PC-9 (cell line): ENCODE data around the gene PHF20.

Experiments used
- EZH2 ChIP-seq: fragments of 200-600 bp; sonication (generic); IDR thresholded peaks from 2 replicates; pipeline ENCODE4 v1.8.0; 2017; ENCODE audit warnings: antibody characterized with exemption, low read depth
- TF ChIP-seq, protein P1 (sequence below): fragments of 200-600 bp; sonication (generic); conservative IDR thresholded peaks from 2 replicates; pipeline ENCODE4 v1.6.1; 2017; ENCODE audit warnings: mixed run types, antibody characterized with exemption, mild to moderate bottlenecking, moderate library complexity

DNA sequence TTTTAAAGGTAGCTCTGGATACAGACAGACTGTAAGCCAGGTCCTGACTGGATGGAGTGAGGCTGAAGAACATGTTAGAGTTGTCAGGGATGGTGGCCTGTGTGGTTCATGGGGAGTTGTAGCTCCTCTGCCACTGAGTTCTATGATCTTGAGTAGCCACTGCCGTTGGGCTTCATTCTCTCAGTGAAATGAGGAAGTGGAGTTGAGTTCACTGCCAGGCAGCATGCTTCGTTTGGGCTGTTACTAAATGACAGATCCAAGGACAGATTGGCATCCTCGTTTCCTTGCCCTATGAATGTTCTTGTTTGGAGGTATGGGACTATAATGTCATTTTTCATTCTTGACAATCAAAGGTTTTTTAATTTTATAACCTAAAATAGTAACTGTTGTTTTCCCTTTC lies 145.3 kb downstream of the PHF20 start:
- TF ChIP-seq, protein P1, sequence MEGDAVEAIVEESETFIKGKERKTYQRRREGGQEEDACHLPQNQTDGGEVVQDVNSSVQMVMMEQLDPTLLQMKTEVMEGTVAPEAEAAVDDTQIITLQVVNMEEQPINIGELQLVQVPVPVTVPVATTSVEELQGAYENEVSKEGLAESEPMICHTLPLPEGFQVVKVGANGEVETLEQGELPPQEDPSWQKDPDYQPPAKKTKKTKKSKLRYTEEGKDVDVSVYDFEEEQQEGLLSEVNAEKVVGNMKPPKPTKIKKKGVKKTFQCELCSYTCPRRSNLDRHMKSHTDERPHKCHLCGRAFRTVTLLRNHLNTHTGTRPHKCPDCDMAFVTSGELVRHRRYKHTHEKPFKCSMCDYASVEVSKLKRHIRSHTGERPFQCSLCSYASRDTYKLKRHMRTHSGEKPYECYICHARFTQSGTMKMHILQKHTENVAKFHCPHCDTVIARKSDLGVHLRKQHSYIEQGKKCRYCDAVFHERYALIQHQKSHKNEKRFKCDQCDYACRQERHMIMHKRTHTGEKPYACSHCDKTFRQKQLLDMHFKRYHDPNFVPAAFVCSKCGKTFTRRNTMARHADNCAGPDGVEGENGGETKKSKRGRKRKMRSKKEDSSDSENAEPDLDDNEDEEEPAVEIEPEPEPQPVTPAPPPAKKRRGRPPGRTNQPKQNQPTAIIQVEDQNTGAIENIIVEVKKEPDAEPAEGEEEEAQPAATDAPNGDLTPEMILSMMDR: no peak
- TF ChIP-seq EZH2: no peak
